Skin epidermis (tissue), 12 donors: ENCODE measurements around the gene GBGT1.
"Not testable (repeated sequence)": the region's sequence is repeated elsewhere in the genome, so short reads cannot be mapped to it uniquely, and the experiment has no call there.

Experiments used
- H3K27ac ChIP-seq, 21 experiments: fragments of 200-600 bp; sonication (generic) in 11 of 21; one replicate each; pipeline ENCODE4 v1.5.0; 2020; ENCODE audit warnings: mild to moderate bottlenecking in 3 of 21, inconsistent platforms in 2 of 21, moderate library complexity in 2 of 21
- H3K4me3 ChIP-seq, 7 experiments: fragments of 200-600 bp; sonication (generic) in 2 of 7; one replicate each; pipeline ENCODE4 v1.5.0; 2020; ENCODE audit warnings: inconsistent platforms in 2 of 7, mild to moderate bottlenecking in 2 of 7, moderate library complexity in 1 of 7

The GBGT1 gene

DNA sequence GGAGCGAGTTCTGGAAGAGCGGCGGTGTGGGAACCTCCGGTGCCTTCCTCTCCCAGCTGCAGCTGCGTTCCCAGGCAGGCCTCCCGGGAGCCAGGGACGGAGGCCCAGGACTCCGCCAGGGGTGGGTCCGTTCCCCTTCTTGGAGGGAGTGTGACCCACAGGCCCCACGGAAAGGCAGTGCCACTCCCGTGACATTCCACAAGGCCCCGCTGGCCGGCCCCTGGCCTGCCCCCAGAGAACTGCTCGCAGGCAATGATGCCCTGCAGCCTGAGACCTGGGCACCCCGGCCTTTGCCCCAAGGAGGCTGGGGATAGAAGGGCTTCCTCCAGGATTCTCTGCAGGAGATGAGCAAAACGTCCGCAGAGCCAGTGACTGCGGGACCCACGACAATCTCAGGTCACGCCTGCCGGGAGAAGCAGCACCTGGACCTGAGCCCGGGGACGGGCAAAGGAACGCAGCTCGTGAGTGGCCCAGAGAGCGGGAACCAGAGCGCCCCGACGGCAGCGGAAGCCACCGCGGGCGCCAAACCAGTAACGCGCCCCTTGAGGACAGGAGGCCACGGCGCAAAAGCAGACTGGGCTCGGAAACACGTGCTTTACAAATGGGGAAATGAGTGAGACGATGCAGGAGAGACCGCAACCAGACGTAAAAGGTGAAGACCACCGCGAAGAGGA, 36.1 kb upstream of the GBGT1 start:
- H3K4me3 ChIP-seq = peak overlapping the region; percentile 17 to 48 (median 31)
- peak overlapping the region in 9 of 21 experiments; percentile 4 to 71 (median 30) for H3K27ac ChIP-seq

DNA sequence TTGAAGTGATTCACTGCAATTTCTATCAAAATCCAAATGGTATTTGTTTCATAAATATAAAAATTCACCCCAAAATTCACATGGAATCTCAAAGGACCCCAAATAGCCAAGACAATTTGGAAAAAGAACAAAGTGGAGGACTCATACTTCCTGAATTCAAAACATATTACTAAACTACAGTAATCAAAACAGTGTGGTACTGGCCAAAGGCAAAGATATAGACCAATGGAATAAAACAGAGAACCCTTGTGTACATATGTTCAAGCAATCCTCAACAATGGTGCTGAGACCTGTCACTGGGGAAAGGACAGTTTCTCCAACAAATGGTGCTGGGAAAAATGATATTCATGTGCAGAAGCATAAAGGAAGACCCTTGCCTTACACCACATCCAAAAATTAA, 31.3 kb upstream of the GBGT1 start:
- Histone ChIP-seq H3K27ac (no peak overlapping the region), H3K4me3 (no peak overlapping the region)

DNA sequence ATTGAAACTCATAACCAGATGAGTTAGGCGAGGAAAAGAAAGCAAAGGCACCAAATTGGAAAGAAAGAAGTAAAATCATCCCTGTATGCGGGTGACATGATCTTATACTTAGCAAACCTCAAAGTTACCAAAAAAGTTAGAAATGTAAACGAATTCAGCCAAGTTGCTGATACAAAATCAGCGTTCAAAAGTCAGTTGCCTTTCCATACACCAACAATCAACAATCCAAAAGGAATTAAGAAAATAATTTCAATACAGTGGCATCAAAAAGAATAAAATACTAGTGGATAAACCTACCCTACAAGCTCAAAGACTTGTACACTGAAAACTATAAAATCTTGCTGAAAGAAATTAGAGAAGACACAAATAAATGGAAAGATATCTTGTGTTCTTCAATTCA, 30.9 kb upstream of the GBGT1 start:
- no peak overlapping the region for H3K4me3 ChIP-seq

DNA sequence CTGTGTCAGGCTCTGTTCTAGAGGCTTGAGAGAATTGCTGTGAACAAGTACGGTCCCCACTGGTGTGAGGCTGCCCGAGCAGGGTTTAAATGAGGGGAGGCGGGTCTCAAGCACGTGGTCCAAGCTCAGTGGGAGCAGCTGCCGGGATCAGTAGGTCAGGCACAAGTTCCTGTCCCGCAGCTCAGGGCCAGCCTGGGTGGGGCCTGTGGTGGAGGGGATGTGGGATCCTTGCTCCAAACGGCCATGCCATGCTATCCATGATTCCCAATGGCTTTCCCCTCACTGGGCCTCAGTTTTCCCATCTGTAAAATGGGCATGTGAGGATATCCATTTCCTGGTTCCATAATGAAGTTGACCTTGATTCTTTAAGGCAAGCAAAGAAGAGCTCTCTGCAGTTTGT, 28.3 kb upstream of the GBGT1 start:
- no peak overlapping the region for H3K4me3 ChIP-seq
- no peak overlapping the region for H3K27ac ChIP-seq

More for the DNA sequence above, 30.9 kb upstream of the GBGT1 start:
- H3K27ac ChIP-seq = no peak overlapping the region

DNA sequence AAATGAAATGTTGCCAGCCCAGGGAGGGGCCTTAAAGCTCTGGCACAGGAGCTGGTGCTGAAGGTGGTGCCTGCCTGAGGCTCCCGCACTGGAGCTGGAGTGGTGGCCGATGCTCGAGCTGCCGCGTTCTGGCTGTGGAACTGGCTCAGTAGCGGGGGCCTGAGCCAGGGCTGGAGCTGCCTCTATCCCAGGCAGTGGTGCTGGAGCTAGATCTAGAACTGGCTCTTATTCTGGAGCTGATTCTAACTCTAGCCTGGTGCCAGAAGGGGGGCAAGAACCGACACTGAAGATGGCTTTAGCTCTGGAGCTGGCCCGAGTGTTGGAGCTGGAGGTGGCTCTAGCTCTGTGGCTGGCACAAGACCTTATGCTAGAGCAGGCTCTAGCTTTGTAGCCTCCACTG, 26.1 kb upstream of the GBGT1 start:
- Histone ChIP-seq H3K27ac (no peak overlapping the region), H3K4me3 (no peak overlapping the region)

DNA sequence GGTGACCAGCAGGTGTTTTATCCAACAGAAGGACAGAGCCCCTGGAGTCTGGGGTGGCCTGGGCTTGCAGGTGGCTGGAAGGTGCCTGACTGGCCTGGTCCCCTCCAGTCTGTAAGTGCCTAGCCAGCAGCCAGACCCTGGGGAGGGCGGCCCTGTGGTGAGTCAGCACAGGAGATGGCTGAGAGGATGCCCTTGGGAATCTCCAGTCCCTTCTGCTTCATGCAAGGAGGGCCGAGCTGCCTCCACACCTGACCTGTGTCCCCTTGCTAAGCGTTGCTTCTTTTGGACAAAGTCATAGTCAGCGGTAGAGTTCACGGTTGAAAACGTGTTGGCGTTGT, 25.1 kb upstream of the GBGT1 start:
- Histone ChIP-seq H3K27ac (no peak overlapping the region), H3K4me3 (no peak overlapping the region)

DNA sequence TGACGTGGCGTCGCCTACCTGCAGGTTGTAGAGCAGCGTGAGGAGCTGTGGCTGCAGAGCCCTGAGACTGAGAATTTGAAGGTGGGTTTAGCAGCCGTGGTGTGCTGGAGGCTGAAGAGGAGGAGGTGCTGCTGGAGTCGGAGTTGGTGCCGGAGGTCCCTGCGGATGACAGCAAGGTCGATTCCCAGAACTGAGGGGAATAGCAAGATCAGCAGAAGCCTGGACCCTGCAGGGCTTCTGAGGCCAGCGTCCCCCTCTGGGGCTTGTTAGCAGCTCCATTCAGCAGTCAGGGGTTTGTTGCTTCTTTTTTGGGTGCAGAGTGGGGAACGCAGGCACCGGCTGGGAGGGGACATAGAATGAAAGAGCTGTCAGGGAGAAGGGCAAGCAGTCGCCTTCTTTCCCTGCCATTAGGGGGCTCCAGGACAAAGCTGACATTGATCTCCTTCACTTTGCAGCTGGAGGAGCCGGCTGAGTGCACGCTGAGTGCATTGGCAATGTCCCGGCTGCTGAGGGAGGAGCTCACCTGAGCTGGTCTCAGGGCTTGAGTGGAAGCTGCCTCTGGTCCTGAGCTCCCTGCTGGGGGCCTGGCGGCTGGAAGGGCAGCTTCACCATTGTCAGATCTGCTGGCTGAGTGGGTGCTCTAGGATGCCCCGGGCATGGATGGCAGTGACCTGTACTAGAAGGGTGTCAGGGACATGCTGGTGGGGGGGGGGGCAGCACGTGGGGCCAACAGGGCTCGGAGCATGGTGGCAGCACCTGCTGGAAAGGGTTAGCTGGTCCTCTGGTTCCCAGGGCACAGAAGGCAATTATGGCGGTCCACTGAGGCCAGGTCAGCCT, 24.5 kb upstream of the GBGT1 start:
- H3K27ac ChIP-seq = no peak overlapping the region

DNA sequence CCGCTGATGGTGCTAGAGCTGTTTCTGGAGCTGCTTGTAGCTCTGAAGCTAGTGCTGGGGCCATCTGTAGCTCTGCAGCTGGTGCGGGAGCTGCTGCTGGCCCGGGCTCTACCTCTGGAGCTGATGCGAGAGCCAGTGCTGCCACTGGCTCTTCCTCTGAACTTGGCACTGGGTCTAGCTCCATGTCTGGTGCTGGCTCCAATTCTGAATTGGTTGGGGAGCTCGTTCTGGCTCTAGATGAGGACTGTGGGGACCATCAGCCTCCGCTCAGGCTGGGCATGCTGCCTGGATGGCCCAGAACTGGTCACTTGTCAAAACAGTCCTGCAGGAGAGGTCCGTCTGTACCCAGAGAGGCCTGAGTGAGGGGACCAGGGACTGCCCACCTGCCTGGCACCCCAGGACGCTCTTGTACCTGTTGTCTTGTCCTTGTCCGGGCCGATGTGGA, 23.9 kb upstream of the GBGT1 start:
- no peak overlapping the region for H3K27ac ChIP-seq
- no peak overlapping the region for H3K4me3 ChIP-seq

More for the DNA sequence above, 24.5 kb upstream of the GBGT1 start:
- H3K4me3 ChIP-seq = no peak overlapping the region

DNA sequence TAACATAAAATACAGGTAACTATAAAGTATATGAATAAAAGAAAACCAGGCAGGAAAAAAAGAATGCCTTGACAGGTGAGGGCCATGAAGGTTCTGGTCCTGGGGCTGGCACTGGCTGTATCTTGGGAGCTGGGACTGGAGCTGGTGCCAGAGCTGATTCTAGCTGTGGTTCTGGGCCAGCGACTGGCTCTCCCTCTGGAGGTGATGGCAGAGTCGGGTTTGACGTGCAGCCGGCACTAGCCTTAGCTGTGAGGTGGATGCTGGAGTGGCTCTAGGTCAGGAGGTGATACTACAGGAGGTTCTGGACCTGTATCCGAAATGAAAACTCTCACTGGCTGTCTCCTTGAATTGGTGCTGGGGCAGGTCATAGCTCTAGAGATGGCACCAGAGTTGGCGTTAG, 23.0 kb upstream of the GBGT1 start:
- no peak overlapping the region for H3K4me3 ChIP-seq
- no peak overlapping the region for H3K27ac ChIP-seq

DNA sequence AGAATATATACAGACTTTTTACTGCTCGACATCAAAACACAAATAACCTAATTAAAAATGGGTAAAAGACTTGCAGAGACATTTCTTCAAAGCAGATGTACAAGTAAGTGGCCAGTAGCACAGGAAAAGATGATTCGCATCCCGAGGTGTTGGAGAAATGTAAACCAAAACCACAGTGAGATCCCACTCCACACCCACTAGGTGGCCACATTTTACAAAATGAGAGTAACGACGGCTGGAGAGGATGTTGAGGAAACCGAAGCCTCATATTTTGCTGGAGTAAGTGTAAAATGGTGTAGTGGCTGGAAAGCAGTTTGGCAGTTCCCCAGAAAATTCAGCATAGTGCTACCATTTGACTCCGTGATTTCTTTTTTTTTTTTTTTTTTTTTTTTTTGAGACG, 21.3 kb upstream of the GBGT1 start:
- Histone ChIP-seq H3K27ac (no peak overlapping the region), H3K4me3 (no peak overlapping the region)

DNA sequence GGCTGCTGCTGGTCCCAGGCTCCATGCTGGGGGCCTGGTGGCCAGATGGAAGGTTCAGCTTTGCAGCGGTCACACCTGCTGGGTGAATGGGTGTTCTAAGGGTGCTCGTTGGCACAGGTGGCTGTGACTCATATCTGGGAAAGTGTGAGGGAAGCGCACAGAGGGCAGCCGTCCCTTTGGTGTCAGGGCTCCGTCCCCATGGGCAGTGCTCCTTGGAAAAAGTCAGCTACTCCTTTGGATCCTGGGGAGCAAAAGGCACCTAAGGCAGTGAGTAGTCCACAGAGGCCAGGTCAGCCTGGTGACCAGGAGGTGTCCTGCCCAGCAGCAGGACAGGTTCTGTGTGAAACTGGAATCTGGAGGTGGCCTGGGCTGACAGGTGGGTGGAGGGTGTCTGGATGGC, 18.4 kb upstream of the GBGT1 start:
- Histone ChIP-seq H3K27ac (no peak overlapping the region), H3K4me3 (no peak overlapping the region)

DNA sequence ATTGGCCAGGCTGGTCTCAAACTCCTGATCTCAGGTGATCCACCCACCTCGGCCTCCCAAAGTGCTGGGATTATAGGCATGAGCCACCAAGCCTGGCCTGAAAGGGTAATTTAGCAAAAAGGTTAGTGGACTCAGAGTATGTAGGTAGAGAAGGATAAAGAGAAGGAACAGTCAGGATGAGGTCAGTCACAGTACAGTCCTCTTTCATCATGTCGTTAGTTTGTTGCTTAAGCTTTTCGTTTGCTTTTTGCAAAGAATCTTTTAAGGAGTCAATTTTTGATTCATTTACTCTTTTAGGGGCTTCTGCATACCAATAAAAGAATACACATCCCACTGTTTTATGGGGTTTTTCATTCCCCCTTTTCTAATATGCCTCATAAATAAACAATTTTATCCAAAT, 17.8 kb upstream of the GBGT1 start:
- no peak overlapping the region for H3K27ac ChIP-seq
- no peak overlapping the region for H3K4me3 ChIP-seq

DNA sequence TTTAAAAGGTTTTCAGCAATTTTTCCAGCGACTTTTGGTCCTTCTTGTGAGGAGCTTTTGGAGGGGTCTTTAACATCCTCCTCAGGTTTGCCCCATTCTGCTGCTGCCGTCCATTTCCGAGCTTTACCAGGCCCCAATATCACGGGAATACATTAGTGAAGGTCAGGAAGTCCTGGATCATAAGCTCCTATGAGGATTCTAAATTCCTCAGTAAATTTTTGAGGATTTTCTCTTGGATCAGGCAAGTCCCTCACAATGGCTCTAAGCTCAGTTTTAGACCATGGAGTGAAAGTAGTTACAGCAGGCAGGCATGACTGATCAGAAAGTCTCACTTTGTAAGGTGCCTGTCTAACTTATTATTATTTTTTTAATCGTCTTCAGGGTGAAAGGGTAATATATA, 17.2 kb upstream of the GBGT1 start:
- H3K27ac ChIP-seq = no peak overlapping the region
- H3K4me3 ChIP-seq = no peak overlapping the region

DNA sequence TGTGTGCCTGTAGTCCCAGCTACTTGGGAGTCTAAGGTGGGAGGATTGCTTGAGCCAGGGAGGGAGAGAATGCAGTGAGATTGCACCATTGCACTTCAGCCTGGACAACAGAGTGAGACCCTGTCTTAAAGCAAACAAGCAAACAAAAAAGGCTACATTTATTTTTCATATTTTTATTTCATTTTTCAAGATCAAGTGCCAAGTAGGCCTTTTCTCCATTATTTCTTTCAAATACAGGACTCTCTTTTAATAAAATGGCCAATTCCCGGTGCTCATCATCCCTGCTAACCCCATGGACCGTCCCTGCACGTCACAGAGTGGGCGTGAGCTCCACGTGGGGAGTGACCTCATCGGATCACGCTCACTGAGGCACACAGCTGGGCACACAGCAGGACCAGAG, 9.3 kb upstream of the GBGT1 start:
- no peak overlapping the region for H3K4me3 ChIP-seq

DNA sequence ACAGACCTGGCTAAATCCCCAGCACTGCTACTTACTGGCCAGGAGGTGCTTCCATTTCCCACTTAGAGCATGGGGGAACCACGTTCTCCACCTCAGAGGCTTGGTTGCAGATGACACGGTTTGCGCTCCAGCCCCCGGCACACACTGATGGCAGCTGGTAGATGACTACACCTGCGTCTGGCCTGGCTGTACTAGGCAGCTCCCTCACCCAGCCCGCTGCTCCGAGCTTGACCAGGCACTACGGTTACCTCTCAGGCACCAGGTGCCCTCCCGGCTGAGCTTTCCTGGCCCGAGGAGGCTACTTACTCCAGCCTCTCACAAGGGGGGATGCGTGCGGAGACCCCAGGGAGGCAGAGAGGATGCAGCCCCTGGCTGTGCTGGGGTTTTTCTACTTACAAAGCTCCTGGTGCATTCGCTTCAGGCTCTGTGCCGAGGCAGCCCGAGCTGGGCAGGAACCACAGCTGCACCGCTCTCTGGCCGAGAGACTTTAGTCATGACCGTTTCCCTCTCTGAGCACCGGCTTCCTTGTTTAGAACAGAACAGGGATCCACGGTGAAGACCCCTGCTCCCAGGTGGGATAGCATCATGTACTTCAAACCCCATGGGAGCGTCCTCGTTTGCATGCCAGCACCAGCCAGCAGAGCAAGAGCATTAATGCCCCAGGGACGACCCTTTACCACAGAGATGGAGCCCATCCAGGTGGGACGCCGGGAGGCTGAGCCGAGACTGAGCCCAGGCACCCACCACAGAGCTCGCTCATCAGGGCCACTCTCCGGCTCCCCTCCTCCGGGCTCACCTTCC, 7.6 kb upstream of the GBGT1 start:
- Histone ChIP-seq H3K4me3 (no peak overlapping the region), H3K27ac (no peak overlapping the region)

More for the DNA sequence above, 9.3 kb upstream of the GBGT1 start:
- no peak overlapping the region for H3K27ac ChIP-seq

DNA sequence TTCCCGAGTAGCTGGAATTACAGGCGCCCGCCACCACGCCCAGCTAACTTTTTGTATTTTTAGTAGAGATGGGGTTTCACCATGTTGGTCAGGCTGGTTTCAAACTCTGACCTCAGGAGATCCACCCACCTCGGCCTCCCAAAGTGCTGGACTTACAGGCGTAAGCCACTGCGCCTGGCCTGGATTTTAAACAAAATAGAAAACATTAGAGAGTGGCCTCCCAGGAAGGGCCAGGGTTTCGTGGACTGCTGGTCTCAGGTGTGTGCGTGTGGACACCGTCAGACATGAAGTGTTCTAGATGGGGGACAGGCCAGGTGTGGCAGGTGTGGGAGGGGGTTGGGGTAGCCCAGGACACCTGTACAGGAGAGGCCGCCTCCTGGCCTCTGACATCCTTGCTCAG, 7.0 kb upstream of the GBGT1 start:
- no peak overlapping the region for H3K27ac ChIP-seq

DNA sequence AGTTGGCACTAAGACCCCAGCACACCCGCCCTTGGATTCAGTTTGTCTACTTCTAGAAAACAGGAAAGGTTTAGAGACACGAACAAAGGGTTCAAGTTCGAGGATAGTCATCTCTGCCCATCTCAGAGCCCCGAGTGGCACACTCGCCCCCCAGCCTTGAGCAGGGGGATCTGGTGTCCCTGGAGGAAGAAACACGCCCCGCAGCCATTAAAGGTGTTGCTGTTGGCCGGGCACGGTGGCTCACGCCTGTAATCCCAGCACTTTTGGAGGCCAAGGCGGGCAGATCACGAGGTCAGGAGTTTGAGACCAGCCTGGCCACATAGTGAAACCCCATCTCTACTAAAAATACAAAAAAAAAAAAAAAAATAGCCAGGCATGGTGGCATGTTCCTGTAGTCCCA, 6.0 kb upstream of the GBGT1 start:
- H3K4me3 ChIP-seq, H3K27ac ChIP-seq: not testable (repeated sequence)

More for the DNA sequence above, 7.0 kb upstream of the GBGT1 start:
- no peak overlapping the region for H3K4me3 ChIP-seq

DNA sequence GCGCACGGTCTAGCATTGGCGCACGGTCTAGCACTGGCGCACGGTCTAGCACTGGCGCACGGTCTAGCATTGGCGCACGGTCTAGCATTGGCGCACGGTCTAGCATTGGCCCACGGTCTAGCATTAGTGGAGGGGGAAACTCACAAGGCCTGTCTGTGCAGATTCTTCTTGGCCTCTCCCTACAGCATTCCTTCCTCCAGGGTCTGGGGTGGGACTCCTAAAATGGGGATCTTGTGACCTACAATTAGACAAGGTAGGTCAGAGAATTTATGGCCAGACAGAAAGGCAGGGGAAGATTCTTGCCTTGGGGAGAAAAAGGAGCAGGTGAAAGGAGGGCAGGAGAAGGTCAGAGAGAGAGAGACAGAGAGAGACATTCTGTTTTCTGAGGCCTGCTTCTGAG, 5.4 kb upstream of the GBGT1 start:
- H3K27ac ChIP-seq = no peak overlapping the region
- H3K4me3 ChIP-seq = no peak overlapping the region

DNA sequence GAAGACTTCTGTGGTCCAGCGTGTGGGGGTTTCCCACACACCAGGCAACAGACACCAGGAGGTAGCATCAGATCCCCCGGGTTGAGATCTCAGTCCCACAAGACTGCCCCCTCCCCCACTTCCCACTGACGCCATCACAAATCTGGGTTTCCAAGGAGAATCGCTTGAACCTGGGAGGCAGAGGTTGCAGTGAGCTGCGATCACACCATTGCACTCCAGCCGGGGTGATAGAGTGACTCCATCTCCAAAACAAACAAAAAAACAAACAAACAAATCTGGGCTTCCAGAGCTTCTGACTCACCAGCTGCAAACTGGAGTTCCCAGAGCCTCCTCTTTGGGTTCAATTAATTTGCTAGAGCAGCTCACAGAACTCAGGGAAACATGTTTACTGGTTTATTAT, 4.7 kb upstream of the GBGT1 start:
- H3K4me3 ChIP-seq = no peak overlapping the region

DNA sequence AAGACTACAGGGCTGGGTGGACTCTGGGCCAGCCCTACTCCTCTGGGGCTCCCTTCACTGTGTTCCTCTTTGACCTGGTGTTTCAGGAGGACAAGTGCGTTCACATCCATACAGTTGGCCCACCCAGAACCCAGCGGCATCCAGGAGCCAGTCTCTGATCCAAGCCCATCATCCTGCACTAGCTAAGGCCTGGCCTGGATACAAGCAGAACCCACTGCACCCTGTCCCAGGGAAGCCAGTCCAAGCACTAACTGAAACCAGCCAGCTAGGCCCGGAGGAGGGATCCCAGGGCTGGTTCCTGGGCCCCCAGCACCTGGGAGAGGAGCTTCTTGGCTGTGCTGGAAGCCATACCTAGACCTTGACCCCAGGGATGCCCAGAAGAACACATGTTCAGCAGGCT, 4.1 kb upstream of the GBGT1 start:
- H3K4me3 ChIP-seq = no peak overlapping the region
- H3K27ac ChIP-seq = no peak overlapping the region

More for the DNA sequence above, 4.7 kb upstream of the GBGT1 start:
- H3K27ac ChIP-seq = no peak overlapping the region
